Hepatocyte (in vitro differentiated cells): Measurements from ENCODE around the gene TSPAN10. TPM values are rescaled to one million over a fixed set of nuclear protein-coding genes. Genes with fewer than 3 reads are reported as not detected.

Source experiments
- DNase-seq: peaks from one replicate; pipeline ENCODE4 v3.0.0-alpha.2; 2016; ENCODE audit warnings: low spot score
- H2AFZ ChIP-seq: fragments of 200-600 bp; sonication (generic); 2 replicates; pipeline ENCODE4 v1.6.0; 2016; ENCODE audit warnings: antibody characterized with exemption, mild to moderate bottlenecking
- H3K27ac ChIP-seq: fragments of 200-600 bp; sonication (generic); 2 replicates; pipeline ENCODE4 v1.5.1; 2016; ENCODE audit warnings: mild to moderate bottlenecking
- H3K27me3 ChIP-seq: fragments of 200-600 bp; sonication (generic); 2 replicates; pipeline ENCODE4 v1.6.1; 2016
- H3K36me3 ChIP-seq: fragments of 200-600 bp; sonication (generic); replicated peaks from 2 replicates; pipeline ENCODE4 v1.5.1; 2016; ENCODE audit warnings: low read depth; ENCODE audit not compliant: insufficient read depth
- H3K4me1 ChIP-seq: fragments of 200-600 bp; sonication (generic); 2 replicates; pipeline ENCODE4 v1.5.1; 2016; ENCODE audit warnings: mild to moderate bottlenecking, moderate library complexity; ENCODE audit not compliant: insufficient read depth
- H3K4me2 ChIP-seq: fragments of 200-600 bp; sonication (generic); 2 replicates; pipeline ENCODE4 v1.6.0; 2016
- H3K4me3 ChIP-seq: fragments of 200-600 bp; sonication (generic); 2 replicates; pipeline ENCODE4 v1.5.1; 2016; ENCODE audit warnings: mild to moderate bottlenecking
- H3K79me2 ChIP-seq: fragments of 200-600 bp; sonication (generic); 2 replicates; pipeline ENCODE4 v1.6.0; 2017; ENCODE audit warnings: mild to moderate bottlenecking
- H3K9me2 ChIP-seq: fragments of 200-600 bp; sonication (generic); replicated peaks from 2 replicates; pipeline ENCODE4 v1.6.0; 2017; ENCODE audit warnings: mild to moderate bottlenecking; ENCODE audit not compliant: insufficient read depth
- H3K9me3 ChIP-seq: fragments of 200-600 bp; sonication (generic); 2 replicates; pipeline ENCODE4 v1.5.1; 2016; ENCODE audit warnings: low read depth, mild to moderate bottlenecking
- H4K20me1 ChIP-seq: fragments of 200-600 bp; sonication (generic); 2 replicates; pipeline ENCODE4 v1.6.0; 2016; ENCODE audit warnings: mild to moderate bottlenecking; ENCODE audit not compliant: insufficient read depth, poor library complexity, severe bottlenecking
- CTCF ChIP-seq: fragments of 200-600 bp; sonication (generic); IDR thresholded peaks from 2 replicates; pipeline ENCODE4 v1.5.1; 2016; ENCODE audit warnings: antibody characterized with exemption, mild to moderate bottlenecking; ENCODE audit not compliant: poor library complexity
- EZH2 ChIP-seq: fragments of 200-600 bp; sonication (generic); IDR thresholded peaks from 2 replicates; pipeline ENCODE4 v1.6.1; 2016; ENCODE audit warnings: antibody characterized with exemption, mild to moderate bottlenecking, borderline replicate concordance
- EZH2phosphoT487 ChIP-seq: fragments of 200-600 bp; sonication (generic); IDR thresholded peaks from one replicate; pipeline ENCODE4 v1.6.1; 2018; ENCODE audit warnings: antibody characterized with exemption, mild to moderate bottlenecking, low read depth, moderate library complexity; ENCODE audit not compliant: unreplicated experiment, severe bottlenecking
- WGBS: methylation state at CpG from one replicate; pipeline ENCODE4 v1.1.6; 2016; ENCODE audit warnings: low lambda C conversion rate; ENCODE audit errors: missing lambda C conversion rate; 5-methylcytosine and 5-hydroxymethylcytosine counted together
- polyA plus RNA-seq: library from polyadenylated mRNA; unstranded; fragments of >200 nt; fragmentation: Nextera tagmentation; extraction: Ambion mirVana; gene quantifications from 2 replicates; pipeline ENCODE4 v1.2.1, GENCODE V29; 2016
- total RNA-seq: library from RNA; depleted of rRNA; stranded (reverse); fragments of >200 nt; gene quantifications from 2 replicates; pipeline ENCODE4 v1.2.3, GENCODE V29; 2014

Gene TSPAN10
- total and polyA plus RNA-seq, 2 experiments from 2014 or later: 1.4 to 15.2 TPM

GRCh38 chr17:81688616-81689015 is 51.6 kb downstream of the TSPAN10 start:
- DNase-seq: no peak
- Histone ChIP-seq H3K27ac (no peak overlapping the region), H3K27me3 (no peaks in the 10 kb centered on the region), H3K9me3 (no peaks in the 10 kb centered on the region), H2AFZ (no peak overlapping the region), H3K79me2 (peaks cover 44% of the 10 kb centered on the region), H3K9me2 (no peaks in the 10 kb centered on the region), H3K4me3 (no peak overlapping the region), H4K20me1 (peaks cover 15% of the 10 kb centered on the region), H3K36me3 (no peaks in the 10 kb centered on the region), H3K4me1 (peaks cover 12% of the 10 kb centered on the region), H3K4me2 (no peak overlapping the region)
- WGBS: 98% methylated on average over 14 of the region's 14 CpGs
- TF ChIP-seq EZH2: no peak
- TF ChIP-seq CTCF: no peak
- no peak for TF ChIP-seq EZH2phosphoT487

GRCh38 chr17:81690066-81690465 is 53.1 kb downstream of the TSPAN10 start:
- Histone ChIP-seq H3K27ac (no peak overlapping the region), H2AFZ (no peak overlapping the region), H3K4me1 (peaks cover 5% of the 10 kb centered on the region), H3K9me2 (no peaks in the 10 kb centered on the region), H3K27me3 (no peaks in the 10 kb centered on the region), H3K4me2 (no peak overlapping the region), H3K9me3 (no peaks in the 10 kb centered on the region), H3K36me3 (no peaks in the 10 kb centered on the region), H3K79me2 (peaks cover 33% of the 10 kb centered on the region), H4K20me1 (peaks cover 11% of the 10 kb centered on the region), H3K4me3 (no peak overlapping the region)
- 95% methylated on average over 18 of the region's 18 CpGs for WGBS
- TF ChIP-seq EZH2phosphoT487 (no peak), EZH2 (no peak), CTCF (no peak)
- DNase-seq: no peak

- Histone ChIP-seq H3K36me3 (no peaks in the 10 kb centered on the region), H3K4me1 (no peaks in the 10 kb centered on the region), H3K27me3 (no peaks in the 10 kb centered on the region), H3K4me3 (no peak overlapping the region), H3K79me2 (peaks cover 28% of the 10 kb centered on the region), H3K4me2 (no peak overlapping the region), H4K20me1 (peaks cover 6% of the 10 kb centered on the region), H3K9me3 (no peaks in the 10 kb centered on the region), H3K27ac (no peak overlapping the region), H2AFZ (no peak overlapping the region), H3K9me2 (no peaks in the 10 kb centered on the region)
- 94% methylated on average over 15 of the region's 17 CpGs for WGBS
- TF ChIP-seq EZH2phosphoT487 (no peak), CTCF (no peak), EZH2 (no peak)
- DNase-seq: no peak
These were observed 53.6 kb downstream of the TSPAN10 start for GRCh38 chr17:81690549-81690948.

GRCh38 chr17:81691196-81691595 is 54.2 kb downstream of the TSPAN10 start:
- Histone ChIP-seq H4K20me1 (peaks cover 5% of the 10 kb centered on the region), H3K9me2 (no peaks in the 10 kb centered on the region), H3K4me3 (no peak overlapping the region), H3K36me3 (no peaks in the 10 kb centered on the region), H3K9me3 (no peaks in the 10 kb centered on the region), H3K4me2 (no peak overlapping the region), H3K79me2 (peaks cover 21% of the 10 kb centered on the region), H3K27me3 (no peaks in the 10 kb centered on the region), H2AFZ (no peak overlapping the region), H3K4me1 (no peaks in the 10 kb centered on the region), H3K27ac (no peak overlapping the region)
- TF ChIP-seq CTCF (no peak), EZH2phosphoT487 (no peak), EZH2 (no peak)
- WGBS: 95% methylated on average over 18 of the region's 18 CpGs
- no peak for DNase-seq
